Measurements from ENCODE around the gene EFNA5.

The EFNA5 gene

DNA sequence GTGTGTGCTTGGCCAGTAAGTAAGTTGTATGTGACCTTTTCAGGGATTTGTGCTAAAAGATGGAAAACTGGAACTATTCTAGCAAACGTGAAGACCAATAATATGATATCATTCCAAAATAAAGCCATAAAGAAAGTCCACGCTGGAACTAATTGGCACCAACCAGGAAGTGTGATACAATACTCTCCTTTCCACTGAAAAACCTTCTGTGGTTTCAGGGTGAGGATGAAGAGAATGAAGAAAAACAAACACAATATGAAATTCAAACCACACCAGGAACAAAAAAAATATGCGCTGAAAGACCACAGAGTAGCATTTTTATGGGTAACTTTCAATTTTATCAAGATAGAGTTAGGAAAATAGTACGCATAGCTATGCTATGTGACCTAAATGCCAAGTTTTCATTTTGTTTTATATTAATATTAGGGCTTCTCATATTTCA lies 105.8 kb downstream of the EFNA5 start (continued):
- TF ChIP-seq ZNF223 (tag by site-specific recombination; IDR thresholded peaks at IDR 0.05) (no peak), FEZF1 (tag by site-specific recombination; IDR thresholded peaks at IDR 0.05) (peak; percentile 53), PRDM6 (tag by site-specific recombination; IDR thresholded peaks at IDR 0.05) (peak; percentile 98), ZNF621 (tag by site-specific recombination; IDR thresholded peaks at IDR 0.05) (no peak), ZNF362 (tag by site-specific recombination; IDR thresholded peaks at IDR 0.05) (0 out of 2 replicates have a peak, but pooled peaks have one; percentile 23), ZNF140 (tag by site-specific recombination; IDR thresholded peaks at IDR 0.05) (no peak), WT1 (tag by site-specific recombination; IDR thresholded peaks at IDR 0.05) (no peak), YY2 (tag by site-specific recombination; IDR thresholded peaks at IDR 0.05) (no peak)
- TF ChIP-seq, protein P1, sequence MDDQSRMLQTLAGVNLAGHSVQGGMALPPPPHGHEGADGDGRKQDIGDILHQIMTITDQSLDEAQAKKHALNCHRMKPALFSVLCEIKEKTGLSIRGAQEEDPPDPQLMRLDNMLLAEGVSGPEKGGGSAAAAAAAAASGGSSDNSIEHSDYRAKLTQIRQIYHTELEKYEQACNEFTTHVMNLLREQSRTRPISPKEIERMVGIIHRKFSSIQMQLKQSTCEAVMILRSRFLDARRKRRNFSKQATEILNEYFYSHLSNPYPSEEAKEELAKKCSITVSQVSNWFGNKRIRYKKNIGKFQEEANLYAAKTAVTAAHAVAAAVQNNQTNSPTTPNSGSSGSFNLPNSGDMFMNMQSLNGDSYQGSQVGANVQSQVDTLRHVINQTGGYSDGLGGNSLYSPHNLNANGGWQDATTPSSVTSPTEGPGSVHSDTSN (CRISPR knock-in tag; IDR thresholded peaks at IDR 0.05): no peak
- TF ChIP-seq, protein P2, sequence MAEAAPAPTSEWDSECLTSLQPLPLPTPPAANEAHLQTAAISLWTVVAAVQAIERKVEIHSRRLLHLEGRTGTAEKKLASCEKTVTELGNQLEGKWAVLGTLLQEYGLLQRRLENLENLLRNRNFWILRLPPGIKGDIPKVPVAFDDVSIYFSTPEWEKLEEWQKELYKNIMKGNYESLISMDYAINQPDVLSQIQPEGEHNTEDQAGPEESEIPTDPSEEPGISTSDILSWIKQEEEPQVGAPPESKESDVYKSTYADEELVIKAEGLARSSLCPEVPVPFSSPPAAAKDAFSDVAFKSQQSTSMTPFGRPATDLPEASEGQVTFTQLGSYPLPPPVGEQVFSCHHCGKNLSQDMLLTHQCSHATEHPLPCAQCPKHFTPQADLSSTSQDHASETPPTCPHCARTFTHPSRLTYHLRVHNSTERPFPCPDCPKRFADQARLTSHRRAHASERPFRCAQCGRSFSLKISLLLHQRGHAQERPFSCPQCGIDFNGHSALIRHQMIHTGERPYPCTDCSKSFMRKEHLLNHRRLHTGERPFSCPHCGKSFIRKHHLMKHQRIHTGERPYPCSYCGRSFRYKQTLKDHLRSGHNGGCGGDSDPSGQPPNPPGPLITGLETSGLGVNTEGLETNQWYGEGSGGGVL (tag by site-specific recombination; IDR thresholded peaks at IDR 0.05): no peak

GRCh38 chr5:107563959-107564544 lies 106.7 kb downstream of the EFNA5 start:
- ChIA-PET CTCF (interaction anchor here (0.7 kb wide), 1 partner anchor 7 kb away, joined by 3 read pairs; no protein-coding TSS in a partner anchor), POLR2A (interaction anchor here (1.3 kb wide), 1 partner anchor 9 kb away, joined by 3 read pairs; no protein-coding TSS in a partner anchor)
- Histone ChIP-seq H3K36me3 (ENCODE audit: control insufficient read depth in 2 of 2, insufficient read depth in 1 of 2, low read length in 2 of 2) (no peaks in the 10 kb centered on the region), H3K27ac (ENCODE audit: extremely low read depth, low read depth, low read length) (0 out of 2 replicates have a peak overlapping the region, but pooled peaks have one; percentile 28), H3K9me3 (ENCODE audit: control insufficient read depth, insufficient read depth, low read depth, low read length) (no peaks in the 10 kb centered on the region; the same call in 1 of the 2 replicates), H3K4me3 (ENCODE audit: low read depth, low read length) (no peak overlapping the region), H3K4me1 (ENCODE audit: control insufficient read depth, insufficient read depth, low read length) (peaks cover 46% of the 10 kb centered on the region)
- no peak for TF ChIP-seq IKZF3 (tag by site-specific recombination; IDR thresholded peaks at IDR 0.05)
- TF ChIP-seq KLF10 (tag by site-specific recombination; IDR thresholded peaks at IDR 0.05): peak; percentile 59
- TF ChIP-seq KLF17 (tag by site-specific recombination; IDR thresholded peaks at IDR 0.05): peak; percentile 64; the same call in 1 of the 2 replicates
- no peak for TF ChIP-seq ZNF501 (tag by site-specific recombination; IDR thresholded peaks at IDR 0.05)
- TF ChIP-seq HOXC10 (CRISPR knock-in tag; IDR thresholded peaks at IDR 0.05): 0 out of 2 replicates have a peak, but pooled peaks have one; percentile 40
- no peak for TF ChIP-seq ZNF138 (tag by site-specific recombination; IDR thresholded peaks at IDR 0.05; ENCODE audit: borderline replicate concordance)
- TF ChIP-seq ZIC2 (tag by site-specific recombination; IDR thresholded peaks at IDR 0.05): 0 out of 2 replicates have a peak, but pooled peaks have one; percentile 23

All from HEK293 (cell line).